Stimulated activated CD4-positive, alpha-beta T cell treated with anti-CD3 and anti-CD28 coated beads, Interleukin-15, amount 100 ng/mL, for 1 hour (primary cell): ENCODE results near the gene LAPTM5.
A peak's percentile ranks its signal among the peaks of the same experiment; 100 is the strongest.

Experiments
- DNase-seq, 2 donors: peaks; one replicate each; pipeline ENCODE4 v3.0.0-alpha.2; 2020; ENCODE audit warnings: low read depth in 1 of 2, low spot score in 1 of 2

LAPTM5 gene

DNA sequence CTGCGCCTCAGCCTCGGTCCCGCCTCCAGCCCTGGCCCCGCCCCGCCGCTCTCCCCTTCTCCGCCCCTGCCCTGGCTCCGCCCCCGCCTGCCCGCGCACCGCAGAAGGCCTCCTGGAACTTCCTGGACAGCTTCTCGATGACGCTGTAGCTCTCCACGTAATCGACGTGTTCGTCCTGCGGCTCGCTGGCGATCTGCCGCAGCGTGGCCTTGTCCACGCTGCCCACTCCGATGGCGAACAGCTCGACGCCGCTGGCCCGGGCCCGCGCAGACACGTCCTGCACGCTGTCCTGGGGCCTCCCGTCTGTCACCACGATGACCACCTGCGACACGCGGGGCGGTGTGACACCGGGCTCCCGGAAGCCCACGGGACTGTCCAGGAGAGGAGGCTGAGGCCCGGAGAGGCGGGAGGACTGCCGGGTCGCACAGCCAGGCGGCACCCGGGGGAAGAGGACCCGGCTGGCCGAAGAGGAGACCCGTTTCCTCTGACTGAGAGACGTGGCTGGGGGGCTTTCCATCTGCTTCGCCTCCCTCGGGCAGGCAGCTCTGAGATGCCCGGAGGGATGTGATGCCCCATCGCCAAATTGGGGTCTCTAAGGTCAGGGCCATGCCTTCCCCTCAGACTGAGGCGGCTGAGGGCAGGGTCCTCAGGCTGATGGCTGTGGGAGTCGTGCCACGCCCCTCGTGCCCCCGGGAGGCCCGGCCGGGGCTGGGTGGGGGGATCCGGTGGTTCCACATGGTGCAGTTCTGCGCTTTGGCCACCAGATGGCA, 38.8 kb downstream of the LAPTM5 start:
- peak; percentile 76 to 78 for DNase-seq

GRCh38 chr1:30718091-30718635, 39.4 kb downstream of the LAPTM5 start:
- peak; percentile 99 to 100 for DNase-seq

DNA sequence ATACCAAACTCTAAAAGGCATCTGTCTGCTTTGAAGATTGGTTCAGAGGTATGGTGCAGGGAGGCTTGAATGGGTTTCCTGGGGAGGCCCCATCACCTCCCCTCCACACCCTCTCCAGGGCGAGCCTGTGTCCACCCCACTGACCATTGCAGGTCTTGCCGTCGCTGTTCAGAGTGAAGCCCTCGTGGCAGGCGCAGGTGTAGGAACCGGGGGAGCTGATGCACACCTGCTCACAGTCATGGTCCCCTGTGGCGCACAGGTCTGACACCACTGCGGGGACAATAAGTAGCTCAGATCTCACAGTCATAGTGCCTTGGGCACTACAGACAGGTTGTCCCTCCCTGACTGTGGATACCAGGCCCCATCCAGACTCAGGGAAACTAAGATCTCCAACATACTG, 40.9 kb downstream of the LAPTM5 start:
- DNase-seq = no peak

GRCh38 chr1:30715886-30716285, 41.7 kb downstream of the LAPTM5 start:
- DNase-seq = no peak

- DNase-seq = no peak
Measured at GRCh38 chr1:30715216-30715615, 42.4 kb downstream of the LAPTM5 start.

GRCh38 chr1:30714536-30715090, 43.0 kb downstream of the LAPTM5 start:
- no peak for DNase-seq

DNA sequence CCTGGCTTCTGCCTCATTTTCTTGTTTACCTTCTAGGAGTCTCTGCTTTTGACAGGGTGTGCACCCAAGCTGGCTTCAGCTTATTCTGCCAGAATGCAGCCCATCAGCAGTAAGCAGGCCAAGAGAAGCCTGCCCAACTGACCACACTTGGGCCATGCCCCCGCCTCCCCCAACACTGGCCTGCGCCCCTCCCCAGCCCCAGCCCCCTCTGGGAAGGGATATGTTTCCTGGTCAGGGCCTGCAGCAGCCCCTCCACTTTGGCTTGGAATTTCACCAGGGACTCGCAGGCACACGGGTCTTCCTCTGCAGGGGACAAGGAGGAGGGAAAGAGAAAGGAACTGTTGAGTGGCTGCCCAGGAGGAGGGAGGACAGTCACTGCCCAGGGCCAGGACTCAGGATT, 43.5 kb downstream of the LAPTM5 start:
- DNase-seq = no peak

DNA sequence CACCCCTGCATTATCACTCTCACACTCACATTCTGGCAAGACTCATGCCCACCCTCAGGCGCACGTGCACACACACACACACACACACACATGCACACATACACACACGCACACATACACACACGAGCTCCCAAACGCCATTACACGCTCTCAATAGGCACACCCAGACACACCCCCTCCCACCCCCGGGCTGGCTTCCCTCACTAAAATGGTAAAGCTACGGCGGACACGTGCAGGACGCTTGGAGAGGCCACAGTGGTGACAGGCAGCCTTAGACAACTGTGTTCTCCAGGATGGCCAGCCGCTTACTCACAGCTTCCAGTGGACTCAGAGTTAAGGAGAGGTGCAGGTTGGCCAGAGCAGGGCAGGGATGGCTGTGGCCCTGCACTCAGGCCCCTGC, 44.3 kb downstream of the LAPTM5 start:
- DNase-seq = no peak

GRCh38 chr1:30712583-30712982, 45.0 kb downstream of the LAPTM5 start:
- no peak for DNase-seq

DNA sequence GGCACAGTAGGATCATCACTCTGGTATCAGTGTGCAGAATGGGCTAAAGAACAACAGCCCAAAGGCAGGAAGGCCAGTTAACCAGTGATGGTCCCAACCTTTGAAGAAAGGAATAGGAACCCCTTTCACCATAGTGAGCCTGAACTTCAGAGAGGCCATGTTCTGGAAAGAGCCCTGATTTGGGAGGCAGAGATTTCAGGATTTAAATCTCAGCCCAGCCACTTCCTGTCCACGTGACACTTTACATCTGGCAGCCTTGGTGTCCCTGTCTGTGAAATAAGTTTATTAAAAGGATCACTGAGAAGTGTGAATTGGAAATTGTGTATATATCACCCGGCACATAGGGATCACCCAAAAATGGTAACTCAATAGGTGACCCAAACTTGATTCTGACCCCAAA, 47.2 kb downstream of the LAPTM5 start:
- DNase-seq = no peak

GRCh38 chr1:30708361-30708728, 49.2 kb downstream of the LAPTM5 start:
- DNase-seq = no peak

DNA sequence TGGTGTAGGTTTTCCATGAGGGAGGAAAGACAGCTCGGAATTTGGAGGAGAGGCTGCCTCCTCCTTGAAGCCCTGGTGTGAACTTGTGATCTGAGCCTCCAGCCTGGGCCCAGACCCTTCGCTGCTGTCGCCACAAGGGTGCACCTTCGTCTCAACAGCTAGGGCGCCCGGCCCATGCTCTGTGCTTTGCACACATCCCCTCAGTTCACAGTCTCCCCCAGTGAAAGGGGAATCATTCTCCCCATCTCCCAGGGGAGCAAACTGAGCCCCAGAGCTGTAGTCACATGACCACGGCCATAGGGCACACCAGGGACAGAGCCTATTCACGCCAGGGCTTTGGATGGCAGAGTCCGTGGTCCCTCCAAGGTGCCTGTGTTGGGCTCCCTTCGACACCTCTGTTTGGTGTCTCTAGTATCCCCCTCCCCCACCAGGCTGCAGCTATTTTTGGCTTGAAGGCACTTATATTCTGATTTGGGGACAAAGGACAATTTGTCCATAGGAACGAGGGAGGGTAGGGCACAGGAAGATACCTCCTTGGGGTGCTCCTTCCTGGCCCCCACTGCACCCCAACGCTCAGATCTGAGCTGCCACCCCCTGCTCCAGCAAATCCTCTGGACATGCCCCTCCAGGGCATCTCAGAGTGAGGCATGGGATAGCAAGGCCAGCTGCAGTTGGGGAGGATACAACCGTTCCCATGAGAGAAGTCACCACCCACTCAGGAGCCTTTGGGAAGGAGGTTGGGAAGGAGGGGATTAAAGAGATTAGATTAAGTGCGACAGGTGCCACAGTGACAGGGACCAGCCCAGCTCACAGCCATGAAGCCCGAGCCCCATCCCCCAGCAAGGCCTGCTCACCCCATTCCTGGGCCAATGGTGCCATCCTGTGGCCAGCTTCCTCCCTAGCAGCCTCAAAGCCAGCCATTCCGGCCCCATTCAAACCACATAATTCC, 49.9 kb downstream of the LAPTM5 start:
- DNase-seq = peak in 1 of 2 donors; percentile 46

DNA sequence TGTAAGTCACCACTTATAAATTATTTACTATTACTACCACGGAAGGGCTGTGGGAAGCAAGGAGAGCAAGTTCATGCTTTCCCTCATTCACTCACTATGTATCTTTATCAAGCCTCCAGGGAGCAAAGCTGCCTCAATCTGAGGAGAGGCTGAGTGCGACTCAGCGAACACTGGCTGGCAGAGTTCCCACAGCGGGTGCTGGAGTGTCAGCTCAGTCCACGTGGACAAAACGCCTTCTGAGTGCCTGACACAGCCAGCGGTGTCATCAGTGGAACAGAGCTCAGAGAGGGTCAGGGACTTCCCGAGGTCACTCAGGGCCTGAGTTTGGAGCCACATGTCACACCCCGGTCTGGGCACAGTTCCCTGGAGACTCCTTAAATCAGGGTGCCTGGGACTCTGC, 51.0 kb downstream of the LAPTM5 start:
- no peak for DNase-seq

- no peak for DNase-seq
Measured at GRCh38 chr1:30705698-30706097, 51.9 kb downstream of the LAPTM5 start.

GRCh38 chr1:30704765-30705509, 52.6 kb downstream of the LAPTM5 start:
- no peak for DNase-seq

DNA sequence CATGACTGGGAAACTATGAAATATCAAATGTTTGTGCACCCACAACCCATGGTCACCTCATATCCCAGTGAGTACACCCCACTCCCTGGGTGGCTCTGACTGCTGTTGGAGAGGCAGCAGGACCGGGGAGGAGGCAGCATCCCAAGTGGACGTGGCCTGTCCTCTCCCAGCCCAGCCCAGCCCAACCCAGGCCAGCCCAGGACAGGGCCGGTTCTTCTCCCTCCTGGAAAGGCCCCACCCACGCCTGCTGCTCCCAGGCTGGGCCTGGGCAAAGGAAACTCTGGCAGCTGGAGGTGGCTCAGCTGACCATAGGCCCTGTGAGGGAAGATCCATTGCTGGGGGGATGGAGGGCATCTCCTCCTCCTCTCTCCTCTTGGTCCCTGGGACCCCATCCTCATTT, 53.3 kb downstream of the LAPTM5 start:
- DNase-seq = no peak

GRCh38 chr1:30702823-30703222, 54.8 kb downstream of the LAPTM5 start:
- no peak for DNase-seq

DNA sequence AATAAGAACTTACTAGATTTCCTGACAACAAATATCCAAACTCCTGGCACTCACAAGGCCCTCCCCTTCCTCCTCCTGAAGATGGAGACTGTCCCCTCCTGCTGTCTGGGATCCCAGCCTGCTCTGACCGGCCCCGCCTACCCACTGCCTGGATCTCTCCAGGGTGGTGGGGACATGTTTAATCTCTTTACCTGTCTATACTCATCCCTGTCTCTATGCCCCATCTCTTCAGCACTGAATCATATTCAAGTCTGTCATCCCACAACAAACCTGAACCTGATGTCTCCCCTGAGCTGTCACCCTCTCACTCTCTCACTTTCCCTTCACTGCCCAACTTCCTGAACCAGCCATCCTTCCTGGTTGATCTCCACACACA, 56.3 kb downstream of the LAPTM5 start:
- DNase-seq = no peak

DNA sequence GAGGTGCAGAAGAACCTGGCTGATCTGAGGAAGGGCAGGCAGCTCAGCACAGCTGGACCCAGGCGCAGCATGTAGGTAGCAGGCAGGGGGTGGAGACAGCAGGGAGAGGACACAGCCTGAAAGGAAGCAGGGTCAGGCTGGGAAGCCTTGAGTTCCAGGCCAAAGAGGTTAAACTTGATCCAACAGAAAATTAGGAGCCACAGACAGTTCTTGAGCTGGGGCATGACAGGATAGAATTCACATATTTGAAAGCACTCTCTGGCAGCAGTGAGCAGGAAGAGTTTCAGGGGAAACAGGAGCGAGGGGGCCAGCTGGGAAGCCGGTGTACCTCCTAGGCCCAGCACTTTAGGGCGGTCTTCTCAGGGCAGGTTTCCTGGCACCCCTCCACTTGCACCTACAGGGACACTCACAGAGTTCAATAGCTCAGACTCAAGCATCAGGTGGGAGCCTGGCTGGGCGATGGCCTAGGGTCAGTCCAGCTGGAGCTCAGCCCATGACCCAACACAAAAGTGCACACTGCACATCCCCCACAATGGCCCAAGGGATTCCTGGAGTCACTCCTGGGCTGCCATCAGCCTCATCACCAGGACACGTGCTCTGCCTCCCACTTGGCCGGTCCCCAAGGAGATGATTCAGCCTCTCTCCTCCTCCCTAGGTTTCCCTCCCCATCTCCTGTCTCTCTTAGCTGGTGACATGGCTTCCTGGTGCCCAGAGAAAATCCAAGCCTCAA, 56.9 kb downstream of the LAPTM5 start:
- DNase-seq = no peak

GRCh38 chr1:30699762-30700161, 57.8 kb downstream of the LAPTM5 start:
- no peak for DNase-seq
